HG03460 (cell line): ENCODE data around the gene C17orf75.

Experiments used
- ATAC-seq: cut with Tn5 transposase; IDR thresholded peaks from one replicate; pipeline ENCODE4 v1.9.1; 2021; ENCODE audit not compliant: unreplicated experiment

The C17orf75 gene

DNA sequence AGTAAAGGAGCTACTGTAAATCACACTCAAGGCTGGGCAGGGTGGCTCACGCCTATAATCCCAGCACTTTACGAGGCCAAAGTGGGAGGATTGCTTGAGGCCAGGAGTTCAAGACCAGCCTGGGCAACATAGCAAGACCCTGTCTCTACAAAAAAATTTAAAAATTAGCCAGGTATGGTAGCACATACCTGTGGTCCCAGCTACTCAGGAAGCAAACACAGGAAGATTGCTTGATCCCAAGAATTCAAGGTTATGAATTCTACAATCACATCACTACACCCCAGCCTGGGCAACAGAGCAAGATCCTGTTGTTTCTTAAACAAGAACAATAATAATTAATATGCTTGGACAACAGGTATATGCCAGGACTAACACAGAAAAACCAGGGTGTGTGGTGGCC, 63.2 kb downstream of the C17orf75 start:
- ATAC-seq, result no peak
